Hepatocyte (in vitro differentiated cells): ENCODE results near the gene PHACTR1.

ENCODE experiments used
- EZH2phosphoT487 ChIP-seq: fragments of 200-600 bp; sonication (generic); IDR thresholded peaks from one replicate; pipeline ENCODE4 v1.6.1; 2018; ENCODE audit warnings: antibody characterized with exemption, mild to moderate bottlenecking, low read depth, moderate library complexity; ENCODE audit not compliant: unreplicated experiment, severe bottlenecking
- TF ChIP-seq, protein P1 (sequence below): fragments of 200-600 bp; sonication (generic); IDR thresholded peaks from 2 replicates; pipeline ENCODE4 v1.5.1; 2016; ENCODE audit warnings: antibody characterized with exemption, mild to moderate bottlenecking; ENCODE audit not compliant: poor library complexity

DNA sequence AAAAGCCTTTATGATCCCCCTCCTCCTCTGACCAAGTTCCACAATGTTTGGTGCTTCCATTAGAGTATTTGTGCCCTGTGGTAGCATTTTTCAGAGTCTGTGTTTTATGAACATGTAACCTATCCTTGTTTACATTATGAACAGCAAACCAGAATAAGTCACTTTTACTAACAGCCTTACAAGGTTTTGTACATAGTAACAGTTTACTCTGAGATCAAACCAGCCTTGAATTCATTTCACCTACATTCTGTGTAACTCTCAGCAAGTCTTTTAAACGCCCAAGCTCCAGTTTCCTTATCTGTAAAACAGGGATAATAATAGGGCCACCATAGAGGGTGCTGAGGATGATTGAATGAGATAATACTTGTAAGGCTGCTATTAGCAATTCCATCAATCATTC is 175.0 kb downstream of the PHACTR1 start:
- TF ChIP-seq EZH2phosphoT487, result no peak
- TF ChIP-seq, protein P1, sequence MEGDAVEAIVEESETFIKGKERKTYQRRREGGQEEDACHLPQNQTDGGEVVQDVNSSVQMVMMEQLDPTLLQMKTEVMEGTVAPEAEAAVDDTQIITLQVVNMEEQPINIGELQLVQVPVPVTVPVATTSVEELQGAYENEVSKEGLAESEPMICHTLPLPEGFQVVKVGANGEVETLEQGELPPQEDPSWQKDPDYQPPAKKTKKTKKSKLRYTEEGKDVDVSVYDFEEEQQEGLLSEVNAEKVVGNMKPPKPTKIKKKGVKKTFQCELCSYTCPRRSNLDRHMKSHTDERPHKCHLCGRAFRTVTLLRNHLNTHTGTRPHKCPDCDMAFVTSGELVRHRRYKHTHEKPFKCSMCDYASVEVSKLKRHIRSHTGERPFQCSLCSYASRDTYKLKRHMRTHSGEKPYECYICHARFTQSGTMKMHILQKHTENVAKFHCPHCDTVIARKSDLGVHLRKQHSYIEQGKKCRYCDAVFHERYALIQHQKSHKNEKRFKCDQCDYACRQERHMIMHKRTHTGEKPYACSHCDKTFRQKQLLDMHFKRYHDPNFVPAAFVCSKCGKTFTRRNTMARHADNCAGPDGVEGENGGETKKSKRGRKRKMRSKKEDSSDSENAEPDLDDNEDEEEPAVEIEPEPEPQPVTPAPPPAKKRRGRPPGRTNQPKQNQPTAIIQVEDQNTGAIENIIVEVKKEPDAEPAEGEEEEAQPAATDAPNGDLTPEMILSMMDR, result no peak
